ENCODE results near the gene PTPRD. TPM values are rescaled to one million over a fixed set of nuclear protein-coding genes. Genes with fewer than 3 reads are reported as not detected.

PTPRD gene
- total and polyA plus RNA-seq, 2 experiments from 2014 or later, result 11.5 to 58.0 TPM

- TF ChIP-seq ZNF462 (CRISPR knock-in tag; IDR thresholded peaks at IDR 0.05) (no peak), CTCF (conservative IDR thresholded peaks at IDR 0.05; ENCODE audit: low read depth in 2 of 2) (no peak), JUNB (IDR thresholded peaks at IDR 0.05; ENCODE audit: unreplicated experiment) (no peak), ZNF114 (CRISPR knock-in tag; IDR thresholded peaks at IDR 0.05) (no peak), CREB1 (CRISPR knock-in tag; IDR thresholded peaks at IDR 0.05; ENCODE audit: low read depth) (no peak)
Observed at GRCh38 chr9:9054354-9054992, 1558.3 kb downstream of the PTPRD start (continued).

GRCh38 chr9:9045572-9045971 lies 1567.2 kb downstream of the PTPRD start:
- ATAC-seq (no peak), DNase-seq (ENCODE audit: low spot score) (no peak)
- no peak overlapping the region for H3K4me3 Mint-ChIP-seq
- TF ChIP-seq STAT1 (IDR thresholded peaks at IDR 0.05; ENCODE audit: unreplicated experiment) (no peak), NANOG (IDR thresholded peaks at IDR 0.05; ENCODE audit: borderline replicate concordance) (no peak), CTCF (conservative IDR thresholded peaks at IDR 0.05; ENCODE audit: low read depth in 2 of 2) (no peak), REST (IDR thresholded peaks at IDR 0.05; ENCODE audit: unreplicated experiment) (no peak), EZH2phosphoT487 (IDR thresholded peaks at IDR 0.05; ENCODE audit: unreplicated experiment) (no peak), JUNB (IDR thresholded peaks at IDR 0.05; ENCODE audit: unreplicated experiment) (no peak), POLR2AphosphoS5 (IDR thresholded peaks at IDR 0.05; ENCODE audit: low read depth) (no peak)
- H3K27me3 ChIP-seq (ENCODE audit: insufficient read depth), result no peaks in the 10 kb centered on the region
- H3K4me1 ChIP-seq (ENCODE audit: insufficient read depth), result no peaks in the 10 kb centered on the region
- H3K79me2 ChIP-seq (replicated peaks; ENCODE audit: insufficient read depth), result no peaks in the 10 kb centered on the region
- H3K4me3 ChIP-seq, result no peak overlapping the region
- H3K4me2 ChIP-seq, result no peak overlapping the region
- H3K27me3 Mint-ChIP-seq (ENCODE audit: insufficient read depth, low read depth, poor library complexity), result peaks cover 3% of the 10 kb centered on the region
- peaks cover 3% of the 10 kb centered on the region; the same call in 1 of the 3 replicates for H3K4me1 Mint-ChIP-seq
- no peaks in the 10 kb centered on the region for H4K20me1 ChIP-seq (replicated peaks; ENCODE audit: insufficient read depth)
- no peak overlapping the region for H3K27ac Mint-ChIP-seq
- no peaks in the 10 kb centered on the region for H3K9me3 Mint-ChIP-seq
- no peaks in the 10 kb centered on the region for H3K36me3 ChIP-seq (ENCODE audit: insufficient read depth)
- no peaks in the 10 kb centered on the region for H3K9me2 ChIP-seq (ENCODE audit: insufficient read depth)
- H2AFZ ChIP-seq, result no peak overlapping the region
- no peak overlapping the region for H3K27ac ChIP-seq (ENCODE audit: low read depth)
- H3F3A ChIP-seq (replicated peaks; ENCODE audit: low read depth), result no peaks in the 10 kb centered on the region
- no peaks in the 10 kb centered on the region for H3K36me3 Mint-ChIP-seq (ENCODE audit: low read depth)
